HG03095 (cell line): ENCODE data around the gene MEGF9.

Experiments
- ATAC-seq: cut with Tn5 transposase; IDR thresholded peaks from one replicate; pipeline ENCODE4 v1.9.1; 2021; ENCODE audit warnings: moderate library complexity; ENCODE audit not compliant: unreplicated experiment

MEGF9 gene

DNA sequence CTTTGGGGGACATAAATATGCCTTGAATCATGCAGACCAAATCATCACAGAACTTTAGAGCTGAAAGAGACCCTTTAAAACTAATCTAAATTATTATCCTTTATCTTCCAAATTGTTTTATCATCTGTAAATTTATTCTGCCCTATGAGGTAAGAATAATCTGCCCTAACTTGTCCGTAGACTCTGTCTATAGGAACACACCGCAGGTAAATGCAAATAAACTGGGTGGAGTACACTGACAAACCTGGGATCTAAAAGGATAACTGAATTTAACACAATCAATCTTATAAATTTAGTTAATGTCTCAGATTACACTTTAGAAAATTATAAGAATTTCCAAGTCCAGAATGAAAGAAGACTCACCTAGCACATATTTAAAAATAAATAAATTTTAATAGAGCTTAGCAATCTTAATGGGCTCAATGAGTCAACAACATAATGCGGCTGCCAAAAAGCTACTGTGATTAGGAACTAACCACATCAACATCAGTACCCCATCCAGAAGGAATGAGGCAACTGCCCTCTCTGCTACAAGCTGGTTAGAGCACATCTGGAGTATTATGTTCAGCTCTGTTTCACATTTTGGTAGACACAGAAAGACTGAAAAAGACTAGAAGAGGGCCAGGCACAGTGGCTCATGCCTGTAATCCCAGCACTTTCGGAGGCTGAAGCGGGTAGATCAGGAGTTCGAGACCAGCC lies 5.6 kb downstream of the MEGF9 start:
- ATAC-seq = no peak

DNA sequence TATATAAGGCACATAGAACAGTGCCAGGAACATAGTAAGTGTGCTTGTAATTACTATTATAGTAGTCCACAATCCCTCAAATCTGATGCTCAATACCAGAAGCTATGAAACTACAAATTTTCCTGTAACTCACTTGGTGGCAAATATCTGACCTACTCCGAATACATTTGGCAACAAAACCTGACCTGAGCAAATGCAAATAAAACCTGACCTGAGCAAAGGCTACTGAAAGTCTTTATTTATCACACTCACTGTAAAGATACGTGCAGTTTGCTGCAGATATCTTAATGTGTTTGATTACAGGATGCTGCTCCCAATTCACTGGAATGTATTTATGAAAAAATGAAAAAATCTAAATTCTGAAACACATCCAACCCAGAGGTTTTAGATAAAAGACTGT lies 7.1 kb downstream of the MEGF9 start:
- ATAC-seq = no peak

DNA sequence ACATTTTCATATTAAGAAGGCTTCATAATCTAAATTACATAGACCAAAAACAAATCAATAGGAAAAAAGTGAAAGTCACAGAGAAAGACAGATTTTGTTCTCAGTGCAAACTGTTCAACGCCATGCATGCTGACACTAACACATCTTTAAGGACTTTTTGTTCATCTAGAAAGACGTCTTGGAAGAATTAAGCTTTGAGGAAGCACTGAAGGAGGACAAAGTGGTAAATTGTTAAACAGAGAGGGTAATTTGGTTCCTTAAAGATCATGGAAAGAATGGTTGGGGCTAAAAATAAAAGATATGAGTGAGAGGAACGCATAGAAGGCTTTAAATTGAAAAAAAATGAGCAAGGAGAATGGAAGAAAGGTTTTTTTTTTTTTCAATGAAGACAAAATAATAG lies 9.1 kb downstream of the MEGF9 start:
- no peak for ATAC-seq

DNA sequence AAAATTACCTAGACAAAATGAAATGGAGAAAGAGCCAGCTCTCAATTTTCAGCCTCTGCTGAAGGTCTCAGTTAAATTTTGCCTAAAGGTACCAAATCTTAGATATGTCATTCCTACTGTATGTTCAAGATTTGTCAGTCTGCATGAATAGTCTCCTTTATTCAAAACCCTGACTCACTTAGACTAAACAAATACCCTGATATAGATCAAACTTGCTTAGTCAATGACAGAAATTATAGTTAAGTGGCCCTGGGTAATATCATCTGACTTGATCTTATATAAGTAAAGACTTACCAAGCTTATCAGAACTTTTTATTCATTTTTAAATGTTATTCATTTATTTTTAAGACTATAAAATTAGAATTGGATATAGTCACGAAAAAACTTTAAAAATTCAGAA lies 12.2 kb downstream of the MEGF9 start:
- no peak for ATAC-seq

DNA sequence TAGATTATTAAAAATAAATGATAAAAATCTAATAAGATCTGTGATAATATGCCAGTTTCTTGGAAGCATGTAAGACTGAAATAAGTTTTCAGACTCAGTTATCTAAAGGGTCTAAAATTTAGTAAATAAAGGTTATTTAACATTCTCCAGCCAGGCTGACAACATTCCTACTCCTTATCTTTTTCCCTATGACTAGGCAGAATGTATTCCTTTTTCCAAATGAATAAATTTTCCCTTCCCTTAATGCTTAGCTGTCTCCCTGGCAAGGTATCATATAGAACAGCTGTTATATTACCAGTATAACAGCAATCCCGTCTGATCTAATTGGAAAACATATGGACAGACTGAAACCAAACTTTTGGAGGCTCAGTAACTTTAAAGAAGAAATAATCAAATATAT lies 13.0 kb downstream of the MEGF9 start:
- ATAC-seq = no peak

DNA sequence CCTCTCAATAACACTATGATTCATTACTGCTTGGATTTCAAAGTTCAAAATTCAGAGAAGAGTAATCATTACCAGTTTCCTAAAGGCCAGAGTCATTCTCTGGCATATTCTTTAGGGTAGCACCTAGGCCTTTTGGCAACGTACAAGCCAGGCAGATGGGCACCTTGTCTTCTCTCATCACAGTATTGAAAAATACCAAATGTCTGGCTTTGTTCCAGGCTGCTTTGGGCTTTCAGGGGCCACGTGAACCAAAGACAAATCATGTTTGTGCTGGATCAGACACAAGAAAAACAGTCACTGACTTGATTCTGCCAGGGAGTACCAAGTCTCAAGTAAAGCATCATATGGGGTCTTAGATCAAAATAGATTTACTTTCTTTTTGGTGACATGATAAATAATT lies 15.5 kb downstream of the MEGF9 start:
- no peak for ATAC-seq

DNA sequence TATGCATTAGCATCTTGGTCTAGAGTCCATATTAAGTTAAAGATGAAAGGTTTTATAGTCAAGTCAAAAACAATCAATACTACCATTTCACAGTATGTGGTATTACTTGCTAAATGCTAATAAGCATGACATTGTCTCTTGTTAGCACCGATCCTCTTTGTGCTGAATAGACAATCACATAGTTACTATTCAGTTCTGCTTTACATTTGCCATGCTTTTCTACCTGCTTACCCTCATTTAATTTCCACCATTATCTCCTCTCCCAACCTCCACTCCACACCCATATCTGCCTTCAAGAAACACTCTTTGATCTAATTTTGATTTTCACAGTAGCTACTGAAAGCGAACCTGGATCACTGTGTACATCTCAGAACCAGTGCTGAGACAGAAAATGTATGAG lies 16.8 kb downstream of the MEGF9 start:
- no peak for ATAC-seq

DNA sequence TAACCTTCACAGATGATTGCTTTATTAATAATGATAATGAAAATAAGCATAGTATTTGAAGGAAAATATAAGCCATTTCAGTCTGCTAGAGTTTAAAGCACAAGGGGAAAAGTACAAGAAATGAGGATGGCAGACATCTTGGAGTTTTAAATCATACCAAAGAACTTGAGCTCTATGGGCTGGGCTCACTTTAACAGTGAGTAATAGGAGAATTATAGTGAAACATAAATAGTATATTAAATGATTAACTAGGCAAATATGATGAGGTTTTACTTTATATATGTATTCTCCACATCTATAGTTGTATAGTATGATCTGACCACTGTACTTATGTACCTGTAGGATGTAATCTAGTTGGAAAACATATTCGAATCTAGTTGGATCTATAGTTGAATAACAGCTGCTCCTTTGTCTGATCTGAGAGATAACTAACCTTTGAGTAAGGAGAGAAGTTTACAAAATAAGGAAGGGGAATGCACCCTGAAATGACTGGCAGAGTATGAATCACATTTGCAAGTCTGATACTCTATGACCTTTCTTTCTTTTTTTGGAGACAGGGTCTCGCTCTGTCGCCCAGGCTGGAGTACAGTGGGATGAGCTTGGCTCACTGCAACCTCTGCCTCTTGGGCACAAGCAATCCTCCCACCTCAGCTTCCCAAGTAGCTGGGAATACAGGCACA lies 17.6 kb downstream of the MEGF9 start:
- no peak for ATAC-seq

DNA sequence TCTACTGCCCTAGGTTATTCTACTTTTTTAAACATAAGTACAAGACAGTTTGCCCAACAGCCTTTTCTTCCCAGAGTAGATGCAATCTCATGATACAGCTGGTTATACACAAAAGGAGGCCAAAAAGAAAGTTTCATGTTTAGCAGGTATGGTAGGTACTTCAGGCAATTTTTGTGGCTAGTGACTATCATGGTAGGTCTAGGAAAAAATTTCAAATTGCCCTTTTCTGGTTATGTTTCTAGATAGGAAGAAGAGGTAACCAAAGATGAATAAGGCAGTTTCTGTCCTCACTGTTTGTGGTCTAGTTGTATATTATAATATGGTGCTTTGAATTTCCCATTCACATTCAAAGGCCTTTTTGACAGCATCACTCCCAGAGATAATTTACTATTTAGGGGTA lies 19.7 kb downstream of the MEGF9 start:
- no peak for ATAC-seq

DNA sequence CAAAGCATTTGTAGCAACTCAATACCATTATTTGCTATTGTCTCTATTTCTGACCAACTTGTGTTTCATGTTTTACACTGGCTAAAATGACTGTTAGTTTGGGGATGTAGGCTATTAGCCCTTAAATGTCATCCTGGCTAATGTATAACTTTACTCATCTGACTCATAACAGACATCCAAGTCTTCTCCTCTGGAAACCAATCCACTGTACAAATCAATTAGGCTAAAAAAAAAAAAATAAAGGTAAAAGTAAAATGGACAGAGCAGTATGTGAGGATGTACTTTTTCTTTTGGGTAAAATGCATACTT lies 20.6 kb downstream of the MEGF9 start:
- ATAC-seq = no peak

DNA sequence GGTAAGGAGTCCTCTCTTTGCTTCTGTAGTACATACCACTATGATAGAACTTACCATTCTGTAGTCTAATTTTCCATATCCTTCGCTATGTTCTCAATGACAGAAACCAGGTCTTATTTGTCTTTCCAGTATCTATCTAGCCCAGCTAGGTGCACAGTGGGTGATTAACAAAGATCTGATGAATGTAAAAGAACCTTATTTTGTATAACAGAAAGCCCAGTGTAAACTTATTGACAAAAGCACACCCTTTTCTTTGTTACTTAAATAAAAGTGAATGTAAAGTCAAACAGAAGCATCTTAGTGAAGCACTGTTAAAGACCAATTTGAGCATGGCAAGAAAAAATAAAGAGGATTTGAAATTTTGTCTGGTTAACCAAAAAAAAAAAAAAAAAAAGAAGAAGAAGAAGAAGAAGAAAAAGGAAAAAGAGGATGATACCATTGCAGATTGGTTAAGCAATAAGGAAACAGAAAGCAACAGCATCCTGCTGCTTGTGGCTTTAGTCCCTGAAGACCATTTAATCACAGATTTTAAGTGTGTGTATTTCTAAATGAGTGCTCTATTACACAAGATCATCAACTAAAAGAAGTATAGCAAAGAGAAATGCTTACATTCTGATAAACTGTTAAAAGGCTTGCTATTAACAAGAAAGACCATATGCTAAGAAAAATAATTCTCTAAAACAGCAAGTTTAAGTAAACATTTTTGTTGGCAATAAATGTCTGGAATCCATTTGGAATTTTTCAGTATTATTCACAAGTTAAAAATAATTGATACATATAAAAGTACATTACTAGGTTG lies 21.2 kb downstream of the MEGF9 start:
- no peak for ATAC-seq

DNA sequence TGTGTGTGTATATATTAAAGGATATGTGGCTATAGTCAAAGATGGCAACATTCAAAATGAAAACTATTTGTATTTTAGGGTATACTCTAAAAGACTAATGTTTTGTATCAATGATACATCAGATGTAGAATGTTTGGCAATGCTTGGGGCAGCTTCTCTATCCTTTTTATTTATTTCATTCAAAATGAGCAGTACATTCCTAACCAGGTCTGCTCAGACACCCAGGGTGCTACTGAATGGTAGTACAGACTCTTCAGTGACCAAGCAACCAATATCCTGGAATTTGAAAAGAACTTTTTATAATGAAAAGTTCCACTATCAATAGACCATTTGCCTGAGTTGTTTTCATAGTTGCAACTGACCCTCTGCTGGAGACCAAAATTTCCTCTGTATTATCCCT lies 23.9 kb downstream of the MEGF9 start:
- ATAC-seq = no peak

DNA sequence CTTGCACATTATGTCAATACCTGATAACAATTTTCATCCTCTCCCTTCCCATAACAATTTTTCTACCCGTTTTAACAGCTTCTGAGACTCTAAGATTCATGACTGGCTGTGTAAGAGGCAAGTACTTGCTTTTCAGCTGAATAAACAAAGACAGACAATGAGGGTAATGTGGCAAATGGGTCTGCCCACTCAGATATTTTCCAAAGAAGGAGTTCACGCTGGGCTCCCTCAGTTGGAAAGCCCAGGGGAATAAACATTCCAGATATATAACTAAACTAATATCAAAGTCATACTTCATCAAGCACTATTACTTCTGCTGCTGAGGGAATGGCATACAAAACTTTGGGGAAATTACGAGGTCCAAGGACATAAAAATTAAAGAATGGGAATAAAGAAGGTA lies 24.4 kb downstream of the MEGF9 start:
- ATAC-seq = no peak

DNA sequence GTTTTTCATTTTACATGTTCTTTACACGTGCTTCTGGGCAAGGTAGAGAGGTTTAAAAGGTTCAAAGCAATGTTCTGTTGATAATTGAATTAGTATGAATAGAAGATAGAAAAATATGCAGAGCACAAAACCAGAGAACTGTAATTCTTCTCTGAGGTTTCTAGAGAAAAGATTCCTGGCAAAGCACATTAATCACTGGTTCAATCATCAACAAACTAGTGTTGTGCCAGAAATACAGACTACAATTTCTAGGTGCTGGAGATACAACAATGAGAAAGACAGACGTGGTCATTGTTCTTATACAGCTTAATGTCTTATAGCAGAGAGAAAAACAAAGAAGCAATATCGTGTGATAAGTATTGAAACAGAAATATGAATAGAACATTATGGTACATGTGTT lies 25.5 kb downstream of the MEGF9 start:
- no peak for ATAC-seq

DNA sequence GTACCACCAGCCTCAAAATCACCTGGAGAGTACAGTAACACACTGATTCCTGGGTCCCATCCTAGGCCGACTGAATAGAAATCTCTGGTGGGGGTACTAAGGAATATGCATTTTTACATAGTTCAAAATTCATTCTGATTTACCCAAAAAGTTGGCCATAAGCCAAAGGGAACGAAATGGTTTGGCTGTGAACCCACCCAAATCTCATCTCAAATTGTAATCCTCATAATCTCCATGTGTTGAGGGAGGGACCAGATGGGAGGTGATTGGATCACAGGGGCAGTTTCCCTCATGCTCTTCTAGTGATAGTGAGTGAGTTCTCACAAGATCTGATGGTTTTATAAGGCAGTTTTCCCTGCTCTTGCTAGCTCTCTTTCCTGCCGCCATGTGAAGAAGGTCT lies 31.1 kb downstream of the MEGF9 start:
- no peak for ATAC-seq

DNA sequence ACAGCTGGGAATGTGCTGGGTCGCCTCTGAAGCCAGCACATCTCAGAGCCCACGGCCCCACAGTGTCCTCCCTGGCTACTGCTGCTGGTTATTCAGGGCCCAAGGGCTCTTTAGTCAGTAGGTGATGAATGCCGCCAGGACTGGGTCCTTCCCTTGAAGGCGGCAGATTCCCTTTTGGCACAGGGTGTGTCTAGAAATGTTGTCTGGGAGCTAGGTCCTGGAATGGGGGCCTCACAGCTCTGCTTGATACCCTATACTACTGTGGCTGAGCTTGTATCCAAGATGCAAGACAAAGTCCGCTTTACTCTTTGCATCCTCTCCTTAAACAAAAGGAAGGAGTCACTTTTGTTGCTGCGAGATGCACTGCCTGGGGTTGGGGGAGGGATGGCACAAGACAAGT lies 33.1 kb downstream of the MEGF9 start:
- ATAC-seq = no peak

DNA sequence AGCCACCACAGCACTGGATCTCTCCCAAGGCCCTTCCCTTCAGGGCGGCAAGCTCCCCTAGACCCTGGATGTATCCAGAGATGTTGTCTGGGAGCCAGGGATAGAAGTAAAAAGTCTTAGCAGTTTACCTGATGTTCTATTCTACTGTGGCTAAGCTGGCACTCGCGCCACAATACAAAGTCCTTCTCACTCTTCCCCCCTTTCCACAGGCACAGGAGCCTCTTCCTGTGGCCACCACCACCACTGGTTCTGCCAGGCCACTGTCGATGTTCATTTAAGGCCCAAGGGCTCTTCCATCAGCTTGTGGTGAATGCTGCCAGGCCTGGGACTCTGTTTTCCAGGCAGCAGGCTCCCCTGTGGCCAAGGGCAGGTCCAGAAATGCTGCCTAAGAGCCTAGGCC lies 33.7 kb downstream of the MEGF9 start:
- no peak for ATAC-seq

DNA sequence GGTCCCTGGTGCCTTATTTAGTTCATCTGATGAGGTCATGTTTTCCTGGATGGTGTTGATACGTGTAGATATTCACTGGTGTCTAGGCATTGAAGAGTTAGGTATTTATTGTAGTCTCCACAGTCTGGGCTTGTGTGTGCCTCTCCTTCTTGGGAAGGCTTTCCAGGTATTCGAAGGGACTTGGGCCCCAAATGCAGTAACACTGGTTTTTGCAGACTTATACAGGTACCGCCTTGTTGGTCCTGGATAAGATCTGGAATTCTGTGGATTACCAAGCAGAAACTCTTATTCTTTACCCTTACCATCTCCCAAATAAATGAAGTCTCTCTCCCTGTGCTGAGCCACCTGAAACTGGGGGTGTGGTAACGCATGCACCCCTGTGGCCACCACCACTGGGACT lies 34.1 kb downstream of the MEGF9 start:
- no peak for ATAC-seq

DNA sequence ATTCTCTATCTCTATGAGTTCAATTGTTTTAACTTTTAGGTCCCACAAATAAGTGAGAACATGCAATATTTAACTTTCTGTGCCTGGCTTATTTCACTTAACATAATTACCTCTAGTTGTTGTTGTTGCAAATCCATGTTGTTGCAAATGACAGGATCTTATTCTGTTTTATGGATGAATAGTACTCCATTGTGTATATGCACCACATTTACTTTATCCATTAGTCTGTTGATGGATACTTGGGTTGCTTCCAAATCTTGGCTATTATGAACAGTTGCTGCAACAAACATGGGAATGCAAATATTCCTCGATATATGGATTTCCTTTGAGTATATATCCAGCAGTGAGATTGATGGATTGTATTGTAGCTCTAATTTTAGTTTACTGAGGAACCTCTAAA lies 36.3 kb downstream of the MEGF9 start:
- ATAC-seq = no peak

DNA sequence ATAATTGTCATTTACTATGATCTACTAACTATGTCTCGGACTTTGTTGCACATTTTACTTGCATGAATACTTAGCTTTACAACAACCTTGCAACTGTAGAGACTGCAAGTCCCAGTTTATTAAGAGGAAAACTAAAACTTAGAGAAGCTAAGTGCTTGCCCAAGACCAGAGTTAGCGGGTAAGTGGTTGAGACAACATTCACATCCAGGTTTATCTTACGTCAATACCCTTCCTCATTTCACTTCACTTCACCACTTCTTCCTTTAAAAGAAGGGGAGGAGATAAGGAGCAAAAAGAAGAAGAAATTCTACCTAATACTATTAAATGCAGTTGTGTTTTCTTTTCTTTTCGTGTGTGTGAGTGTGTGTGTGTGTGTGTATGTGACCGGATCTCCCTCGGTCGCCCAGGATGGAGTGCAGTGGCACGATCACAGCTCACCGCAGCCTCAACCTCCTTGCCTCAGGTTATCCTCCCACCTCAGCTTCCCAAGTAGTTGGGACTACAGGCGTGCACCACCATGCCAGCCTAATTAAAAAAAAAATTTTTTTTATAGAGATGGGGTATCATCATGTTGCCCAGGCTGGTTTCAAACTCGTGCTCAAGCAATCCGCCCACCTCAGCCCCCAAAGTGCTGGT lies 37.4 kb downstream of the MEGF9 start:
- ATAC-seq = no peak

DNA sequence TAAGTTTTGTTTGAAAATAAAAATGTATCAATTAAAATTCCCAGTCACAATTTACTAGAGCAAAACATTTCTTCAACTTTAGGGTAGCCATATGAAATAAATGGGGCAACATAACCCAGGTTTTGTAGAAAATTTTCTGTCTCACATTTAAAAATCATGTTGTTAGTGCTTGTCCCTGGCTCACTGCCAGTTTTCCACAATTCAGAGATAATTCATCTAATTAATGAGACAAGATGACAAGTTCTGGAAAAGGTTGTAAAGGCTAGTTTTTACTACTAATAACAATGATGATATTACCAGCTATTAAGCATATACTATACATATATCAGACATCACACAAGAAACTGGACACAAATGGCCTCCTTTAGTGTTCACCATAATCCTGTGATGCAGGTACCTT lies 45.9 kb downstream of the MEGF9 start:
- no peak for ATAC-seq

DNA sequence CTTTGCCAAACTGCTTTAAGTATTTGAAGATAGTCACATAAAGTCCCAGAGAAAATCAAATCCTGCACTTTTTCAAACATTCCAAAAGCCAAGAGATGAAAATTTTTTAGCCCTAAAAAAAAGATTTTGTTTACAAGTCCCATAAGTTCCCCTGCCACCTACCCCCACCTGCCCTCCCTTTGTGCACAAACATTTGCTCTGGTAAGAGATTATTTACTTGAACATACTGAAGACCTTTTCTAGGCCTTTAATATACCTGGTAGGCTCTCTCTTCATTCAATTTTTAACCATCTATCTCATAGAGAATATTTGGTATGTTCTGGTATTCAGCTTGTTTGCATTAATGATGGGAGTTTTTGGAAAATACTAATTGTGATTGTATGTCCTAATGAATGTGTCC lies 50.3 kb downstream of the MEGF9 start:
- no peak for ATAC-seq
